GM12875 (cell line): ENCODE measurements around the gene MSI2.

Source experiments
- H3K4me3 ChIP-seq: one replicate; pipeline ENCODE4 v1.5.1; 2011; ENCODE audit warnings: low read depth, low read length, control low read depth
- CTCF ChIP-seq: IDR thresholded peaks from 2 replicates; pipeline ENCODE4 v1.5.1; 2011; ENCODE audit warnings: low read depth, mild to moderate bottlenecking, control low read depth, inconsistent platforms, low read length, moderate library complexity, borderline replicate concordance; ENCODE audit not compliant: insufficient read depth

The MSI2 gene

GRCh38 chr17:57341611-57342540 lies 85.6 kb downstream of the MSI2 start:
- no peak for TF ChIP-seq CTCF
- H3K4me3 ChIP-seq = no peak overlapping the region

- H3K4me3 ChIP-seq = no peak overlapping the region
- TF ChIP-seq CTCF = no peak
Measured at GRCh38 chr17:57342963-57343589, 86.8 kb downstream of the MSI2 start.

GRCh38 chr17:57343717-57344116 lies 87.4 kb downstream of the MSI2 start:
- no peak overlapping the region for H3K4me3 ChIP-seq
- TF ChIP-seq CTCF = no peak

GRCh38 chr17:57344261-57344660 lies 87.9 kb downstream of the MSI2 start:
- no peak for TF ChIP-seq CTCF
- H3K4me3 ChIP-seq = no peak overlapping the region

GRCh38 chr17:57349541-57350247 lies 93.4 kb downstream of the MSI2 start:
- no peak overlapping the region for H3K4me3 ChIP-seq
- no peak for TF ChIP-seq CTCF

- no peak overlapping the region for H3K4me3 ChIP-seq
- no peak for TF ChIP-seq CTCF
Measured at GRCh38 chr17:57350266-57350665, 93.9 kb downstream of the MSI2 start.
